SU-DHL-6 (cell line): ENCODE results near the gene SETD1A.
"Not testable (repeated sequence)": the region's sequence is repeated elsewhere in the genome, so short reads cannot be mapped to it uniquely, and the experiment has no call there.

ENCODE experiments used
- H2AFZ ChIP-seq: fragments of 200-600 bp; sonication (generic); 2 replicates; pipeline ENCODE4 v1.6.1; 2014; ENCODE audit warnings: low read depth, mild to moderate bottlenecking, moderate library complexity, mixed read lengths, antibody characterized with exemption, low read length; ENCODE audit not compliant: severe bottlenecking
- H3F3A ChIP-seq: fragments of 200-600 bp; shearing (Covaris generic); 2 replicates; pipeline ENCODE4 v1.6.0; 2016; ENCODE audit warnings: antibody characterized with exemption, mild to moderate bottlenecking; ENCODE audit not compliant: insufficient read depth
- H3K27ac ChIP-seq: fragments of 200-600 bp; sonication (generic); 2 replicates; pipeline ENCODE4 v1.5.1; 2016; ENCODE audit warnings: low read depth, mild to moderate bottlenecking, low read length, moderate library complexity, mixed read lengths
- H3K27me3 ChIP-seq: fragments of 200-600 bp; sonication (generic), shearing (Covaris generic); 2 replicates; pipeline ENCODE4 v1.6.0; 2014; ENCODE audit warnings: mild to moderate bottlenecking, low read length
- H3K36me3 ChIP-seq: fragments of 200-600 bp; sonication (generic); 2 replicates; pipeline ENCODE4 v1.6.1; 2014; ENCODE audit warnings: mild to moderate bottlenecking, low read length, mixed read lengths
- H3K4me2 ChIP-seq: fragments of 300-600, 200-600 bp; shearing (Covaris generic), sonication (generic); 2 replicates; pipeline ENCODE4 v1.6.0; 2014; ENCODE audit warnings: low read length, low read depth, mild to moderate bottlenecking; ENCODE audit not compliant: poor library complexity, severe bottlenecking
- H3K4me3 ChIP-seq: fragments of 200-600 bp; sonication (generic); 2 replicates; pipeline ENCODE4 v1.5.1; 2014; ENCODE audit warnings: antibody characterized with exemption, low read length, mild to moderate bottlenecking, mixed read lengths; ENCODE audit not compliant: insufficient read depth, poor library complexity, severe bottlenecking
- H3K79me2 ChIP-seq: fragments of 200-600 bp; sonication (generic); 2 replicates; pipeline ENCODE4 v1.6.1; 2014; ENCODE audit warnings: mild to moderate bottlenecking, low read length, moderate library complexity; ENCODE audit not compliant: insufficient read depth
- H3K9ac ChIP-seq: fragments of 200-600 bp; sonication (generic); 2 replicates; pipeline ENCODE4 v1.7.0; 2014; ENCODE audit warnings: mild to moderate bottlenecking, low read length
- H3K9me2 ChIP-seq: fragments of 200-600 bp; sonication (generic); replicated peaks from 2 replicates; pipeline ENCODE4 v1.6.1; 2014; ENCODE audit warnings: low read length; ENCODE audit not compliant: insufficient read depth
- H3K9me3 ChIP-seq: fragments of 200-600 bp; sonication (generic); 2 replicates; pipeline ENCODE4 v1.6.1; 2014; ENCODE audit warnings: low read length, mixed read lengths; ENCODE audit not compliant: insufficient read depth
- H4K20me1 ChIP-seq: fragments of 200-600 bp; sonication (generic); 2 replicates; pipeline ENCODE4 v1.6.1; 2014; ENCODE audit warnings: low read depth, mild to moderate bottlenecking, antibody characterized with exemption, low read length, moderate library complexity, mixed read lengths
- CTCF ChIP-seq: fragments of 200-600 bp; sonication (generic); IDR thresholded peaks from one replicate; pipeline ENCODE4 v1.5.1; 2017; ENCODE audit warnings: antibody characterized with exemption, mild to moderate bottlenecking, low read length, moderate library complexity; ENCODE audit not compliant: insufficient read depth, poor library complexity, severe bottlenecking
- EZH2phosphoT487 ChIP-seq: fragments of 200-600 bp; sonication (generic), shearing (Covaris generic); conservative IDR thresholded peaks from 2 replicates; pipeline ENCODE4 v1.6.1; 2018; ENCODE audit warnings: mild to moderate bottlenecking, antibody characterized with exemption, low read length, moderate library complexity, mixed read lengths

The SETD1A gene

DNA sequence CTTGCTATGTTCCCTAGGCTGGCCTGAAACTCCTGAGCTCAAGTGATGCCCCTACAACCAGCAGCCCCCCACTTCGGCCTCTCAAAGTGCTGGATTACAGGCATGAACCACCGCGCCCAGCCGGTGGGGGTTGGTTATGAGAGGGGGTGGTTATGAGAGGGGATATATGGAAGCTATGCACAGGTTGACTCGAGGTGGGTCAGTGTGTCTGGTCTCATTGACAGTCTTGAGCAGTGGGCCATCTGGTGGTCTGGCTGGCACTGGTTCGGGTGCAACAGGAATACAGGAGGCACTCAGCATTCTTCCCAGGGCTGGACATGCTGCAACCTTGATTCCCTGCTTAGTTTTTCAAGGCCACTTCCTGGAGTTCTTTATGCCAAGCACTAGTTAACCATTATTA, 58.5 kb downstream of the SETD1A start:
- Histone ChIP-seq H3K36me3 (no peaks in the 10 kb centered on the region), H3K9me3 (no peaks in the 10 kb centered on the region), H3K4me2 (no peak overlapping the region), H4K20me1 (no peaks in the 10 kb centered on the region), H2AFZ (no peak overlapping the region), H3F3A (no peaks in the 10 kb centered on the region), H3K4me3 (no peak overlapping the region), H3K9me2 (no peaks in the 10 kb centered on the region), H3K27me3 (no peaks in the 10 kb centered on the region), H3K79me2 (no peaks in the 10 kb centered on the region), H3K27ac (no peak overlapping the region), H3K9ac (no peak overlapping the region)
- TF ChIP-seq CTCF: no peak
- no peak for TF ChIP-seq EZH2phosphoT487

DNA sequence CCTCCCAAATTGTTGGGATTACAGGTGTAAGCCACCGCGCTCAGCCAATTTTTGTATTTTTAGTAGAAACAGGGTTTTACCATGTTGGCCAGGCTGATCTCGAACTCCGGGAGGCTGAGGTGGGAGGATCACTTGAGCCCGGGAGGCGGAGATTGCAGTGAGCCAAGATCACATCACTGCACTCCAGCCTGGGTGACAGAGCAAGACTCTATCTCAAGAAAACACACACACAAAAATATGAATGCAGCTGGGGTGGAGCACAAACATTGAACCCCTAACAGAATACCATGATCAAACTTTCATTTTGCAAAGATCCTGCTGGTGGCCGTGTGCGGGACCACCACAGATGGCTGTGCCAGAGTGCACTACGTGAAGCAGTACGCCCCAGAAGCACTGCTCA, 60.2 kb downstream of the SETD1A start:
- not testable (repeated sequence) for H3K4me3 ChIP-seq, H2AFZ ChIP-seq, H3K36me3 ChIP-seq, H3K4me2 ChIP-seq, H3K79me2 ChIP-seq, H3K9ac ChIP-seq, H3K9me2 ChIP-seq, H3K27me3 ChIP-seq, H3K27ac ChIP-seq, H3K9me3 ChIP-seq, H4K20me1 ChIP-seq, H3F3A ChIP-seq

GRCh38 chr16:31020536-31020935, 63.0 kb downstream of the SETD1A start:
- no peak overlapping the region for H3K27ac ChIP-seq
- H3K4me2 ChIP-seq: no peak overlapping the region
- no peak overlapping the region for H2AFZ ChIP-seq
- H3K79me2 ChIP-seq: no peaks in the 10 kb centered on the region
- no peaks in the 10 kb centered on the region for H3F3A ChIP-seq
- no peak overlapping the region for H3K9ac ChIP-seq
- TF ChIP-seq EZH2phosphoT487 (no peak), CTCF (no peak)
- no peak overlapping the region for H3K4me3 ChIP-seq
- H3K27me3 ChIP-seq: no peaks in the 10 kb centered on the region
- no peaks in the 10 kb centered on the region for H3K36me3 ChIP-seq
- H4K20me1 ChIP-seq: no peaks in the 10 kb centered on the region
- H3K9me3 ChIP-seq: no peaks in the 10 kb centered on the region
- H3K9me2 ChIP-seq: no peaks in the 10 kb centered on the region

DNA sequence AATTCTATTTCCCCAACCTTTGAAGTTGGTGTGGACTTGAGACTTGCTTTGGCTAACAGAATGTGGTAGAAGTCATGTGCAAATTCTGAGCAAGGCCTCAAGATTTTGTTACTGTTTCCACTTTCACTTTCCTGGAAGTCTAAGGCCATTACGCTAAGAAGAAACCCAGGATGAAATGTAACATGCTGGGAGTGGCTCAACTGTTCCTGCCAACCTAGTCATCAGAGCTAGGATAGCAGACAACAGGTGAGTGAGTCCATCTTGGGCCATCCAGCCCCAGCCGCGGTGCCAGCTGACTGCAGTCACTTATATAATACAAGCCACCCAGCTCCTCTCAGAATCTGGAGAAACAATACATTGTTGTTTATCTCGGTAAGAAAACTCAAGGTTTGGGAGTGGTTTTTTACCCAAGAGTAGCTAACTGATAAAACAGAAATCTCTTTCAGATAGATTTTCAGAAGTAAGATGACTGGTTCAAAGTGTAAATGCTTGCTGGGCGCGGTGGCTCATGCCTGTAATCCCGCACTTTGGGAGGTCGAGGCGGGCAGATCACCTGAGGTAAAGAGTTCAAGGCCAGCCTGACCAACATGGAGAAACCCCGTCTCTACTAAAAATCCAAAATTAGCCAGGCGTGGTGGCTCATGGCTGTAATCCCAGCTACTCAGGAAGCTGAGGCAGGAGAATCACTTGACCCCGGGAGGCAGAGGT, 65.1 kb downstream of the SETD1A start:
- H3K9me3 ChIP-seq: no peaks in the 10 kb centered on the region
- H3K9ac ChIP-seq: no peak overlapping the region
- H2AFZ ChIP-seq: no peak overlapping the region
- H3K9me2 ChIP-seq: no peaks in the 10 kb centered on the region
- H3K27ac ChIP-seq: no peak overlapping the region
- no peaks in the 10 kb centered on the region for H3K36me3 ChIP-seq
- no peaks in the 10 kb centered on the region for H3K27me3 ChIP-seq
- no peak overlapping the region for H3K4me2 ChIP-seq
- no peaks in the 10 kb centered on the region for H3F3A ChIP-seq
- H4K20me1 ChIP-seq: no peaks in the 10 kb centered on the region
- H3K4me3 ChIP-seq: no peak overlapping the region
- no peaks in the 10 kb centered on the region for H3K79me2 ChIP-seq
- TF ChIP-seq EZH2phosphoT487 (no peak), CTCF (no peak)
